HG02885 (cell line): ENCODE measurements around the gene SLC8A1.

Experiments used
- ATAC-seq: cut with Tn5 transposase; IDR thresholded peaks from one replicate; pipeline ENCODE4 v1.9.1; 2021; ENCODE audit warnings: mild to moderate bottlenecking; ENCODE audit not compliant: unreplicated experiment, poor library complexity

The SLC8A1 gene

GRCh38 chr2:40463112-40463511, 11.2 kb upstream of the SLC8A1 start:
- ATAC-seq, result no peak

- no peak for ATAC-seq
Measured at GRCh38 chr2:40458271-40458794, 6.4 kb upstream of the SLC8A1 start.

GRCh38 chr2:40457837-40458236, 5.9 kb upstream of the SLC8A1 start:
- ATAC-seq, result no peak

- no peak for ATAC-seq
Measured at GRCh38 chr2:40457366-40457765, 5.5 kb upstream of the SLC8A1 start.

GRCh38 chr2:40456926-40457325, 5.0 kb upstream of the SLC8A1 start:
- ATAC-seq, result no peak

GRCh38 chr2:40455661-40456060, 3.8 kb upstream of the SLC8A1 start:
- ATAC-seq, result no peak

- ATAC-seq, result no peak
Measured at GRCh38 chr2:40454321-40454720, 2.4 kb upstream of the SLC8A1 start.

- ATAC-seq, result no peak
Measured at GRCh38 chr2:40452786-40453185, 896 bp upstream of the SLC8A1 start.

- ATAC-seq, result no peak
Measured at GRCh38 chr2:40450796-40451430, 977 bp downstream of the SLC8A1 start.

GRCh38 chr2:40450066-40450795, 1.7 kb downstream of the SLC8A1 start:
- ATAC-seq, result no peak

- ATAC-seq, result peak; percentile 28
Measured at GRCh38 chr2:40448476-40449079, 3.3 kb downstream of the SLC8A1 start.

- ATAC-seq, result no peak
Measured at GRCh38 chr2:40445467-40445866, 6.4 kb downstream of the SLC8A1 start.

GRCh38 chr2:40440835-40441234, 11.1 kb downstream of the SLC8A1 start:
- no peak for ATAC-seq

GRCh38 chr2:40439473-40439872, 12.4 kb downstream of the SLC8A1 start:
- ATAC-seq, result no peak

- no peak for ATAC-seq
Measured at GRCh38 chr2:40436093-40436475, 15.8 kb downstream of the SLC8A1 start.

GRCh38 chr2:40435426-40436092, 16.3 kb downstream of the SLC8A1 start:
- no peak for ATAC-seq

- no peak for ATAC-seq
Measured at GRCh38 chr2:40434731-40435271, 17.1 kb downstream of the SLC8A1 start.

GRCh38 chr2:40433736-40434135, 18.2 kb downstream of the SLC8A1 start:
- ATAC-seq, result no peak

GRCh38 chr2:40432921-40433483, 18.9 kb downstream of the SLC8A1 start:
- no peak for ATAC-seq

- no peak for ATAC-seq
Measured at GRCh38 chr2:40431600-40431955, 20.3 kb downstream of the SLC8A1 start.
